NCI-H146 (cell line): Measurements from ENCODE around the gene TBX21.
A peak's percentile ranks its signal among the peaks of the same experiment; 100 is the strongest.

ENCODE experiments used
- DNase-seq: peaks from one replicate; lab custom pipeline; 2025; lab: John Stamatoyannopoulos, UW

Gene TBX21

DNA sequence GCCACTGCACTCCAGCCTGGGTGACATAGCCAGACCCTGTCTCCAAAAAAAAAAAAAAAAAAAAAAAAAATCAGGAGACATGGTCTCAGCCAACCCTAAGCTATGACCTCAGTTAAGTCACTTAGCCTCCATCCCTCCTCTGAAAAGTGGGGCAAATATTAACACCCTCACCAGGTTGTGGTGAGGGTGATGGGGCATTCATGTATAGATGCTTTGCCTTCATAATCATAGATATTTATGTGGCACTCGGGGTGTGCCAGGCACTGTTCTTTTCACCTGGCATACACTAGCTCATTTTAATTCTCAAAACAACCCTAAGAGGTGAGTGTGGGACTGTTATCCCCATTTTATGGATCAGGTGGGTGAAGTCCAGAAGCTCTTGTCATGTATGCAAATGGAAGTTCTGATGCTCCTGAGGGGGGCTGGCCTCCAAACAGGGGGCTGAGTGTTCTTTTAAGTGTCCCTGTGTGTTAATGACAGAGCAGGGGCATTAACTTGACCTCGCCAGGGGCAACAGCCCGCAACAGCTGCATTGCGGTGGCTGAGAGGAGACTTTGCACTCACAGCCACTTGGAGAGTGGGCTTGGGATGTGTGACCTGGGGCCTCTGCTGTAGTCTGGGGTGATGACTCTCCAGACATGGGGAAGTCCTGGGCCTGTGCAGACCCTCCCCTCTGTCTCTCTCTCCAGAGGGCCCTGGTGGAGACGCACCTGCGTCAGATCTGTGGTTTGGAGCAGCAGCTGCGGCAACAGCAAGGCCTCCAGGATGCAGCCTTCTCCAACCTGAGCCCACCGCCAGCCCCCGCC is 34.9 kb upstream of the TBX21 start:
- DNase-seq, result no peak

DNA sequence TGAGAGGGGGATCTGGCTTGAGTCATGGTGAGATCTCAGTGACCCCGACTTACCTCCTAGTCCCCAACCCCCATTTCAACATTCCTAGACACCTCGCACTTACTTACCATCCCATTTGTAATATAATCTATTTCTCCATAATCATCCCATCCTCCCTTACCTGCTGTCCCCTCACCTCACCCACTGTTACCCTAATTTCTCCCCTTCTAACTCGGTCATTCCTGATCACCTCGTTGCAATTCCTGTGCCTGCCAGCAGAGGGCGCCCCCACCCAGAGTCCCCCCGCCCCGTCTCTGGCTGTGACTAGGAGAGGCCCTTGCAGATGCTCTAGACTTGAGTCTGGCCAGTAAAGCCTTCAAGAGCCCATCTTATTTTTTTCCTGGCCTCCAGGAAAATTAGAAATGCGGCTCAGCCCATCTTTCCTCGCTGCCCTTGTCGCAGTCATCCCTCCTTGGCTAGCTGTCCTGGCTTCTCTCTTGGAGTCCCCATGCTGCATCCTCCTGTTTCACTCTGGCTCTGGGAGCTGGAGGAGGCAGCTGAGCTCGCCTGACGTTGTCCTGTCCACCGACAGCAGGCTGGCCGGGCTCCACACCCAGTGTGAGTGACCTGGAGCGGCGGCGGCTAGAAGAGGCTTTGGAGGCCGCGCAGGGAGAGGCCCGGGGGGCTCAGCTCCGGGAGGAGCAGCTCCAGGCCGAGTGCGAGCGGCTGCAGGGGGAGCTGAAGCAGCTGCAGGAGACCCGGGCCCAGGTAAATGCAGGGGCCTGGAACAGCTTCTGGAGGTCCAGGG is 34.1 kb upstream of the TBX21 start:
- DNase-seq, result peak; percentile 27

DNA sequence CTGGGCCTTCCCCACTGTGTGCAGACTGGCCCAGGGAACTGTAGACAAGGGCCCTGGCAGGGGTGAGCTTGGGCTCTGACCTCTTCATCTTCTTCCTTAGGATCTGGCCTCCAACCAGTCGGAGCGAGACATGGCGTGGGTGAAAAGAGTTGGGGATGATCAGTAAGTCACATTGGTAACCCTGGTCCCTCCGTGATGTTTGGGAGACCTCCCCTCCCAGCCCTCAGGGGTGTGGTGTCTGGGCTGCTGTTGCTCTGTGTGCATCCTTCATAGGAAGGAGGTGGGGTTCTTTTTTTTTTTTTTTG is 33.5 kb upstream of the TBX21 start:
- DNase-seq, result no peak

DNA sequence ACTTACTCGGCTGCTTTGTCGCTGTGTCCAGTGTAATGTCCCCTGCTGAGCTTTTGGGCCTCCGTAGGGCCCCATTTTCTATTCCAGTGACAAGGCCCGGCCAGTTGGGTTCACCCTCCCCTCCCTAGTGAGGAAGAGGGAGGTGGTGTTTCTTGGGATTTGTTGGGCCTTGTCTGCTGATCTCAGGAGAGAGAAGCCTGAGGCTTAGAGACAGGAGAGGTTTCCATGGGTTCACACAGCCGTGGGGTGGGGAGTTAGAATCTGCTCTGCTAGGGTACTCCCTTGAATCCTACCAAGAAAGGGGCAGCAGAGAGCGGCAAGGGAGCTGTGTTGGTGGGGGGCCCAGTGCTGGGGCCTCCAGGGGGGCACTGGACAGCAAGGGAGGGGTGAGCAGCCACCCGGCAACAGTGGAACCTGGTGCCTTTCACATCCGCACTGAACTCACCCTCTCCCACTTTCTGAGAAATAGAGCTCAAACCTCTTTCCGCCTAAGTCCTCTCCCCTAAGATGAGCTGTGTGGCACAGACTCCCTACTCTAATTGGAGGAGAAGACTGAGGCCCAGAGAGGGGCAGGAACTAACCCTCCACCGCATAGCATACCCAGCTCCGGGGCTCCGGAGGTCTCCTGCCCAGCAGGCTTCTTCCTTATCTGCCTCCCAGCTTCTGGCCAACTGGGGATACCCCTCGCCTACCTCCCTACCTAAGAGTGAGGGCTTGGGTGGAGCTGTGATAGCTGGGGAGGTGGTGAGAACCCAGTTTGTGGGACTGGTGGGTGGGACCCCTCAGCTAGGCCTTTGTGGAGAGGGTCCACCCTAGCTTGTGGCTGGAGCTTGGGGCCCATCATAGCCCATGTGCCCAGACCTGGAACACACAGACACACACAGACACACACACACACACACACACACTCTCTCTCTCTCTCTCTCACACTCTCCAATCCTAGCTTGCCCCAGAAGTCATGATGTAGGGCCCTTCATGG is 32.3 kb upstream of the TBX21 start:
- no peak for DNase-seq

DNA sequence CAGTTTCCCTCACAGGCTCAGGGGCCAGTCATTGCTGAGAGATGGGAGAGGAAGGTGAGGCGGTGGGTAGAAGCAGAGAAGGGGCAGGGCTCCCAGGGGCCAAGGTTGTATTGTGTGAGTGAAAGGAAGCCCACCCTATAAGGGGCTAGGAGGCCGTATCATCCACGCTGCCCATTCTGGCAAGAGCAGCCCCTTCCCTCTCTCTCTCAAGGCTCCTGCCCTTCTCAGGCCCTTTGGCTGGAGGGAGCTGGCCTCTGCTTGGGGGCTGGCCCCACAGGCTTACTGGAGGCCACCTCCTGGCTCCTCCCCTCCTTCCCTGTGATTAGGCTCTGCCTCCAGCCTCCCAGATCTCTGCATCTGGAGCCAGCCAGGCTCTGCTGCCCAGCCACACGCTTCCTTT is 31.4 kb upstream of the TBX21 start:
- DNase-seq, result no peak

DNA sequence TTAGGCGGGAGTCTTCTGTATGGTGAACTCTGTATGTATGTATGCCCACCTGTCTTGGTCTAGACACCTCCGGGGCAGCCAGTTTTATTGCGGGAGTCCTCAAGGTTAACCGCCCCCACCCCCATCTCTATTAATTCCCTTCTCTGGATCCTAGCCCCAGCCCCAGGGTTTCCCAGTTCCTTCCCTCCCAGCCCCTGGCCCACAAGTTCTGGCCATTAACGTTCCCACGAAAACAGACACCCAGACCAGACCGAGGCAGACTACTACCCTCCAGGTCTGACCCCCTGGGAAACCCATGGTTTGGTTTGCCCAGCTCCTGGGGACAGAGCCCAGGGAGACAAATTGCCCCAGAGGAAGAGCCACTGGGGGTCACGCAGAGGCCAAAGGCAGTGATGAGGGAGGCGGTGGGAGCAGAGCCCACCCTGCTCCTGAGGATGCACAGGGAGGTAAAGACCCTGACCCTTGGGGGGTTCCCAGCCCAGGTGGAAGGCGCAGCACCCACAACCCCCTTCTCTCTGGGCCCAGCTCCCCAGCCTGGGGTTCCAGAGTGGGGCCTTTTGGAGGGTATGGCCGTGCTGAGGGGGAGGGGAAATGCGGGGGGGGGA is 30.5 kb upstream of the TBX21 start:
- DNase-seq, result no peak

DNA sequence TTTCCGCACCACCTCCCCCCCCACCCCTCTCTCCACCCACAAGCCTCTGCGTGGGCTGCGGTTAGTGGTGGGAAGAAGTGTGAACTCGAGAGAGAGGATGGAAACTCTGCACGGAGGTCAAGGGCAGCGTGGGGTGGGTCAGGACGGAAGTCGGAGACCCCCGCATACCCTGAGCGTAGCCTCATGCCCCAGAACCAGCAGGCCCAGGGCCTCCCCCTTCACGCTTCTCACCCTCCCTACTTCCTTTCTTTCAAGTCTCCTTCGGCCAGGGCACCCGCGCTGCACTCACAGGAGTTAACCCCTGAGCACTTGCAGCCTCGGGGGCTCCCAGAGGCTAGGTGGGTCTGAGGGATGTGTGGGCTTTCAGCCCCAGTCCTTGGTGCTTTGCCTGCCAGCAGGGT is 29.8 kb upstream of the TBX21 start:
- no peak for DNase-seq

DNA sequence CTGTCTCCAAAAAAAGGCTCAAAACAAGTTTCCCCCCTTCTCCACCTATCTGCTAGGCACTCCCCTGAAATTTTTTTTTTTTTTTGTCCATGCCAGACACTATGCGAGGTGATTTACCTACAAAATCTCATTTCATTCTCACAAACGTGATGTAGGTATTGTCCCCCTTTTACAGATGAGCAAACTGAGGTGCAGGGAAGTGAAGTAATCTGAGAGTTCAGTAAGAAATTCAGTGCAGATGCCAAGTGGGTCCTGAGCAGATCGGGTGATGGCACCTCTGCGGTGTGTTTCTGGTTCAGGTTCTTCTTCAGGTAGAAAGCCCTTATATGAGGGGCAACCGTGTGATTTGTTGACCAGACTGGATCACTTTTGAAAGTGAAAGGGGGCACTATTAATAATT is 29.4 kb upstream of the TBX21 start:
- no peak for DNase-seq

DNA sequence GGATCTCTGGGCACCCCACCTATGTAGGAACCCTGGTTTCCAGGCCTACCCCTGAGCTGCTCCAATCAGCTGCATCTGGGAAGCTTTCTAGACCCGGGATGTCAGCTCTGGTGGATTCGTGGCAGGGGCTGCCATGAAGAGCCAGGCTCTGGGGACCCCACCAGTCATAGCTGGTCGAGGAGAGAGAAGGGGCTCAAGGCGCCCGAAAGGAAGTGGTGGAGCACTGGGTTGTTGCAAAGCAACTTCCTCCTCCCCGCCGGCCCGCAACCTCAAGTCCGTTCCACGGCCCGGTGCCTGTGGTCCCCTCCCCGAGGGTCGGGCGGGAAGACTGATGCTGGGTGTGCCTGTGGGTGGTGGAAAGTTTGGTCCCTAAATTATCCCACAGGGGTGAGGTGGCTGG is 28.9 kb upstream of the TBX21 start:
- DNase-seq, result no peak

DNA sequence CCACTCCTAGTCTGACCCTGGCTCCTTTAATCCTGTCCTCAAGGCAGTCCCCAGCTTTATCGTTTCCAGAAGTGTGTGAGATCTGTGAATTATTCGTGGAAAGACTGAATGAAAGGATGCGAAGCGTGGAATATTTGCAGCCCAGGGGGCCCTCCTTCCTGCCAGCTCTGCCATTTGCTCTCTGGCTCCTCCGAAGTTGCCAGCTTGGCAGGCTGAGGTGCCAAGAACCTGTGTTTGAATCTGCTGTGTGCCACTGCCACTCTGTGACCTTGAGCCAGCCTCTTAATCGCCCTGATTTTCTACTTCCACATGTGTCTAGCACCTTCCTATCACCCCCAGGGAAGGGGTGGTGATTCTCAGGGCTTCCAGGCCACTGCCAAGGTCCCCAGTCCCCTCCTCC is 28.3 kb upstream of the TBX21 start:
- DNase-seq, result no peak

DNA sequence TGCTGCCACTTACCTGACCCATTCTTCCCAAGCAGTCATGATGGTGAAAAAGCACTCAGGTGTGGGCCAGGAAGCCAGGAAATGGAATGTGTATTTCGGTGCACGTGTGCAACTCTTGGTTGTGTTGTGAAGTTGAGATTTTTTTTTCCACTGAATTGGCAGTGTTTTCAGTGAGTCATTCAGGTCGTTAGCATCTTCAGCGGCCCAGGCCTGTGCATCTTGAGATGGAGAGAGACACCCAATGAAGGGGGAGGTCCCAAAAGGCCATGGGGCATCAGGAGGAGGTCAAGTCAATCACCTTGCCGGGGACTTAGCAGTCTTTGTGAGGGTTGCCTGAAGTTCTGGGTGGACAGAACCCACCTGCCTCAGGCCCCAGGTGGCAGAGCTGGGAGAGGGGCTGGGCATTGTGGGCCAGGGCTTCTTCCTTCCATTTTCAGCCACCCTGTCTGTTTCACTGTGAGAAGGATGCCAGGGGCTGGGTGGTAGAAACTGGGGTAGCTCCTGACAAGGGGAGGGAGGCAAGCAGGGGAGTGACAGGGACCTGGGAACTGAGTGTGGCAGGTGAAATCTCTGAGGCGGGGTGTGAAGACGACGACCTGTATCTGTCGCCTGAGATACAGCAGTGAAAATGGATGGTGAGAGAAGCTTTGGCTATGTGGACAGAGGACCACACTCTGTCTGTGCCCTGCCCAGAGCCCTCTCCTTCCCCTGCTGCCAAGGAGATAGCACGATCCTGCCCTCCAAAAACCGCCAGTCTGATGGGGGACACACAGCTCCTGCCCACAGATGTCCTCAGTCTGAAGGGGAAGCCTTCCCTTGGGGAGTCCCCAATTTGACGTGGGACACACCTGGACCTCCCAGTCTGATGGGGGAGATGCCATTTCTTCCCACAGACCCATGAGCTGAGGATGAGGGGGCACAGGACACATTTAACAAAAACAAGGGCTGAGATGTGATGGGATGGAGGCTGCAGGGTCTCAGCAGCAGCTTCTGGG is 27.2 kb upstream of the TBX21 start:
- DNase-seq, result no peak

DNA sequence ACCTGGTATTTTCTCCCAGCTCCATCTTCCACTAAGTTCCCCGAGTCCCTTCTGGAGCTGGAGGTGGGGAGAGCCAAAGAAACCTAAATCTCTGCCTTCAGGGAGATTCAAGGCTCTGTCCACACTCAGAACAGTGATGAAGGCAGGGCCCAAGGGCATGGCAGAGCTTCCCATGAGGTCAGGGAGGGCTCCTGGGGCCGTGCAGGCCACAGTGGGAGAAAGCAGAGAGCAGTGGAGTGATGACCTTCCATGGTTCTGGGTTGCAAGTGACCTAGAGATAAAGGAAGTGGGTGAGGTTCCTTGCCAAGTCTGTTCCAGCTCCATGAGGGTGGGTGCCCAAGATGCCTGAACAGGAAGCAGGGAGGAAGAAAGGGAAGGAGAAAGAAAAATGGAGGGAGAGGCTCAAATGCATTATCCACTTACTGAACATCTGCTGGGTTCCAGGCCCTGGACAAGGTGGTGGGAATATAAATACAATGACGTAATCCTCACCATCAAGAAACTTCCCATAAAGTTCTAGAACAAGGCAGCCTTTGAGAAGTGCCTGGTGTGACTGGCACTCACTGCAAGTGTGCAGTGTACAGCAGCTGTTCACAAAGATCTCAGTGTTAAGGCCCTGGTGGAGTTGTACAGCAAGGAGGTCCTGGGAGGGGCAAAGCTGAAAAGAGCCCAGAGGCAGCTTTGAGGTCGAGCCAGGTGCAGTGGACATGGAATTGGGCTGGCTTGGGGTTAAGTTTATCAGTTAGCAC is 25.8 kb upstream of the TBX21 start:
- DNase-seq, result no peak

DNA sequence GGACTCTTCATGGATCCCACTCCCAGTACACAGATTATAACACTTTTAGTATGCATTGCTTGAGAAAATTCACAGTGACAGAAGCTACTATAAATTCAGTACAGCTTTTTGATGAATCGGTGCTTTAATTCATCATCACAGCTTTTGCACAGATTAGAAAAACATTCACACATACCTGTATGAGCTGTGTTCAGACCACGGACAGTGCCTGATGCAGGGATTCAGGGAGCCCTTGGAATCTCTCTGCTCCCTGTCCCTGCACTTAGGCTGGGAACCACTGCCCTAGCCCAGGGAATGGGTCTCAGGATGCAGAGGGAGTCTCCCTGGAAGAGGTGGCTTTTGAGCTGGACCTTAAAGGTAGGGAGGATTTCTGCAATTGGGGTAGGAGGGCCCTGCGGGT is 25.2 kb upstream of the TBX21 start:
- DNase-seq, result no peak

DNA sequence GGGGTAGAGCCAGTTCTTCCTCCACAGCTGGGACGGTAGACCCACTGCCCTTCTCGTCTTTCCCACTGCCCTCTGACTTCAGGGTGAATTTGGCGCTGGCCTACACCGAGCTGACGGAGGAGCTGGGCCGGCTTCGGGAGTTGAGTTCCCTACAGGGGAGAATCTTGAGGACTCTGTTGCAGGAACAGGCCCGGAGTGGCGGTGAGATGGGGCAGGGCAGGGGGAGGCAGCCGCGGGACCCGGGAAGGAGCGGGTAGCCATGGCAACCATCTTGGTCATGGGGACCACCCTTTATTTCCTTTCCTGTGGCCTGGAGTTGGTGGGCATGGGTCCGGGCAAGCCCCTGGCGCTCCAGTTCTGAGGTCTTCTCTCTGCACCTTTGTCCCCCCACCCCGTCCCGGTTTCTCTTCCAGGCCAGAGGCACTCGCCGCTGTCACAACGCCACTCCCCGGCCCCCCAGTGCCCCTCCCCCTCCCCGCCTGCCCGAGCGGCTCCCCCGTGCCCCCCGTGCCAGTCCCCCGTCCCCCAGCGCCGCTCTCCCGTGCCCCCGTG is 24.6 kb upstream of the TBX21 start:
- no peak for DNase-seq

DNA sequence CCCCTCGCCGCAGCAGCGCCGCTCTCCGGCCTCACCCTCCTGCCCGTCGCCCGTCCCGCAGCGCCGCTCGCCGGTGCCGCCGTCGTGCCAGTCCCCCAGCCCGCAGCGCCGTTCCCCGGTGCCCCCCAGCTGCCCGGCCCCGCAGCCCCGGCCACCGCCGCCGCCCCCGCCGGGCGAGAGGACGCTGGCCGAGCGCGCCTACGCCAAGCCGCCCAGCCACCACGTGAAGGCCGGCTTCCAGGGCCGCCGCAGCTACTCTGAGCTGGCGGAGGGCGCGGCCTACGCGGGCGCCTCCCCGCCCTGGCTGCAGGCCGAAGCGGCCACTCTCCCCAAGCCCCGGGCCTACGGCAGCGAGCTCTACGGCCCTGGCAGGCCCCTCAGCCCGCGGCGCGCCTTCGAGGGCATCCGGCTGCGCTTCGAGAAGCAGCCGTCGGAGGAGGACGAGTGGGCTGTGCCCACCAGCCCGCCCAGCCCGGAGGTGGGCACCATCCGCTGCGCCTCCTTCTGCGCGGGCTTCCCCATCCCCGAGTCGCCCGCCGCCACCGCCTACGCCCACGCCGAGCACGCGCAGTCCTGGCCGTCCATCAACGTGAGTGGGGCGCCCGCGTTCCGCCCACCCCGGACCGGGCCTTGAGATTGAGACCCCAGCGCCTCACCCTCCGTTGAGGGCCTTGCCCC is 24.0 kb upstream of the TBX21 start:
- no peak for DNase-seq

DNA sequence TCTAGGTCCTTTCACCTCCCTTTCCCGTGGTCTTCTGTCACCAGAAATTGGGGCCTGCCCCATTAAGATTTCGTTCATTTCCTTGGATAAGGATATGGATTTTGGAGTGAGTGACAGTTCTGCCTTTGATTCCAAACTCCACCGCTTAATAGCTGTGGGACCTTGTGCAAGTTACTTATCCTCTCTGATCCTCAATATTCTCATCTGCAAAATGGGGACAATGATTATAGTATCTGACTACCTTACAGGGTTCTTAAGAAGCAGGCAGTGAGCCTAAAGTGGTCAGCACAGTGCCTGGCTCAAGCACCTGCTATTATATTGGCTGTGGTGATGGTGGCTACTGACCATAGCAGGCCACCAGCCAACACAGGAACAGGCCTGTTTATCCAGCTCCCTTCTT is 23.4 kb upstream of the TBX21 start:
- no peak for DNase-seq

DNA sequence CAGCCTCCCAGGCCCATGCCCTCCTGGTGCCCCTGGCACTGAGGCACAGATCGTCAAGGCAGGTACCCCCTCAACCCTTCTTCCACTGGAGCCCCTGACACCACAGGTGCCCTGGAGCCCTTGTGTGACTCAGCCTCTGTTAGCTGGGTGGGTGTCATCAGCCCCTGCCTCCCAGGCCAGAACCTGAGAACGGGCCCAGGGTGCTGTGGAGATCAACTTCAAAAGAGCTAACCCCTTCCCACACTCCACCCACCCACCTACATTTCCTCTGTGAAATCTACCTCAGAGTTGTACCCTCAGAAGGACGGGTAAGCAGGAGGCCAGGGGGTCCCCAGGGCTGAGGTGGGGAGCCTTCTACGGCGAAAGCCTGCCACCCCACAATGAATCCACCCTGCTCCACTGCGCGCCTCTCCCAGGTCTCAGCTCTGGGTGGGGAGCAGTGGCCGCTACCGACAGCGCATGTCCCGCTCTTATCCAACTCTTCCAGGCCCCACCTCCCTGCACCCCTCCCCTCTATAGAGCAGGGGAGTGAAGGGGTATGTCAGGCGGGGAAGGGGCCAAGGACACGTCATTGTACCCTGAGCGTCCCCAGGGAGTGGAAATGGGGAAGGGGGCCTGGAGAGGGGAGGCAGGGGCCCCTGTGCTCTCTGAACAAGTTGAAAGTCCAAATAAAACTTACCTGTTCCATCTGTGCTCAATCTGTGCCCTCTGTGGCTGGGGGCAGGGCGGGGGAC is 21.5 kb upstream of the TBX21 start:
- DNase-seq, result no peak

DNA sequence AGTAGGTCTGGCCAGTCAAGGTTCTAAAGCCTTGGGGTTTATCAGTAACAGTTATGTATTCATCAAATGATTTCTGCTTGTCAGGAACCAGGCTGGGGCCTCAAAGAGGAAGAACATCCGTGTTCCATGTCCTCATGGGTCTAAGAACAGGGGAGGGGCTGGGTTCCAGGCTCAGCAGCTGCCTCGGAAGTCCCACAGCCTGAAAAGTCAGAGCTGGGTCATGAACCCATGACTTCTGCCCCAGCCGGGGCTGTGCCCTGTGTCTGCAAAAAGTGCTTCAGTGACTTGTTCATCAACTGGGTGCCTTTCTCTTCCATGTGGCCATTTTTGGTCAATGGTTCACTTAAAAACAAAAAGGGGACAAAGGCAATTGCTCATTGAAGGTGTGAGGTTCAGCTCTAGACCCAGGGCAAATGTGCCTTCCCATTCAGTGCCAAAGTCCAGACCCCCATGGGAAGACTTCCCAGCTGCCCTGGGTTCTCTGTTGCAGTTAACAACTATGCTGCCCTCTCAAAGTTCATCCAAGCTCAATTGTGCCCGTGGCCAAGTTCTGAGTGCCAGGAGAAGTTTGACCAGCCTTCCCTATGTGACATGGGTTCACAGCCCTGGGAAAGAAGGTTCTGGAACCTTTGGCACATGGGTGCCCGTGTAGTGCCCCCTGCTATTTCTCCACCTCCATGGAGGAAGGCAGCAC is 20.6 kb upstream of the TBX21 start:
- DNase-seq, result no peak
